GM21825 (cell line): ENCODE results near the gene PHTF1.
"Not testable (repeated sequence)": the region's sequence is repeated elsewhere in the genome, so short reads cannot be mapped to it uniquely, and the experiment has no call there.

Source experiments
- ATAC-seq: cut with Tn5 transposase; IDR thresholded peaks from one replicate; pipeline ENCODE4 v1.9.1; 2021; ENCODE audit warnings: mild to moderate bottlenecking, moderate library complexity; ENCODE audit not compliant: unreplicated experiment

PHTF1 gene

GRCh38 chr1:113732802-113733201 is 26.5 kb downstream of the PHTF1 start:
- ATAC-seq, result no peak

GRCh38 chr1:113721010-113721409 is 38.3 kb downstream of the PHTF1 start:
- ATAC-seq, result no peak

GRCh38 chr1:113718621-113719020 is 40.7 kb downstream of the PHTF1 start:
- not testable (repeated sequence) for ATAC-seq

GRCh38 chr1:113717506-113717905 is 41.8 kb downstream of the PHTF1 start:
- not testable (repeated sequence) for ATAC-seq

GRCh38 chr1:113714606-113715269 is 44.5 kb downstream of the PHTF1 start:
- no peak for ATAC-seq

- ATAC-seq, result no peak
Observed at GRCh38 chr1:113701429-113701828, 57.9 kb downstream of the PHTF1 start.

GRCh38 chr1:113694910-113695309 is 64.4 kb downstream of the PHTF1 start:
- no peak for ATAC-seq

- ATAC-seq, result no peak
Observed at GRCh38 chr1:113692824-113693431, 66.4 kb downstream of the PHTF1 start.

GRCh38 chr1:113692342-113692741 is 66.9 kb downstream of the PHTF1 start:
- ATAC-seq, result no peak

- no peak for ATAC-seq
Observed at GRCh38 chr1:113691184-113691583, 68.1 kb downstream of the PHTF1 start.

GRCh38 chr1:113686891-113687618 is 72.2 kb downstream of the PHTF1 start:
- ATAC-seq, result no peak

- no peak for ATAC-seq
Observed at GRCh38 chr1:113684153-113684541, 75.1 kb downstream of the PHTF1 start.

GRCh38 chr1:113683384-113684152 is 75.7 kb downstream of the PHTF1 start:
- ATAC-seq, result no peak

- ATAC-seq, result no peak
Observed at GRCh38 chr1:113681596-113682337, 77.5 kb downstream of the PHTF1 start.

- no peak for ATAC-seq
Observed at GRCh38 chr1:113678159-113678469, 81.2 kb downstream of the PHTF1 start.

GRCh38 chr1:113677250-113678158 is 81.8 kb downstream of the PHTF1 start:
- ATAC-seq, result no peak

GRCh38 chr1:113676524-113676923 is 82.8 kb downstream of the PHTF1 start:
- no peak for ATAC-seq

GRCh38 chr1:113675302-113675701 is 84.0 kb downstream of the PHTF1 start:
- ATAC-seq, result no peak

- no peak for ATAC-seq
Observed at GRCh38 chr1:113674591-113674990, 84.7 kb downstream of the PHTF1 start.

- no peak for ATAC-seq
Observed at GRCh38 chr1:113672491-113672890, 86.8 kb downstream of the PHTF1 start.
